GM12864 (cell line): ENCODE results near the gene PRKAG2.
"Not testable (repeated sequence)": the region's sequence is repeated elsewhere in the genome, so short reads cannot be mapped to it uniquely, and the experiment has no call there.

Experiments used
- DNase-seq: peaks from one replicate; pipeline ENCODE4 v3.0.0-alpha.2; 2011; ENCODE audit warnings: low read depth
- H3K4me3 ChIP-seq: 2 replicates; pipeline ENCODE4 v1.5.1; 2011; ENCODE audit warnings: mild to moderate bottlenecking, low read depth, low read length, control low read depth
- TF ChIP-seq, protein P1 (sequence below): IDR thresholded peaks from 2 replicates; pipeline ENCODE4 v1.5.1; 2011; ENCODE audit warnings: low read depth, mild to moderate bottlenecking, moderate library complexity, low read length, control low read depth, inconsistent platforms; ENCODE audit errors: missing control alignments

PRKAG2 gene

GRCh38 chr7:151843181-151843580 is 33.7 kb downstream of the PRKAG2 start:
- TF ChIP-seq, protein P1, sequence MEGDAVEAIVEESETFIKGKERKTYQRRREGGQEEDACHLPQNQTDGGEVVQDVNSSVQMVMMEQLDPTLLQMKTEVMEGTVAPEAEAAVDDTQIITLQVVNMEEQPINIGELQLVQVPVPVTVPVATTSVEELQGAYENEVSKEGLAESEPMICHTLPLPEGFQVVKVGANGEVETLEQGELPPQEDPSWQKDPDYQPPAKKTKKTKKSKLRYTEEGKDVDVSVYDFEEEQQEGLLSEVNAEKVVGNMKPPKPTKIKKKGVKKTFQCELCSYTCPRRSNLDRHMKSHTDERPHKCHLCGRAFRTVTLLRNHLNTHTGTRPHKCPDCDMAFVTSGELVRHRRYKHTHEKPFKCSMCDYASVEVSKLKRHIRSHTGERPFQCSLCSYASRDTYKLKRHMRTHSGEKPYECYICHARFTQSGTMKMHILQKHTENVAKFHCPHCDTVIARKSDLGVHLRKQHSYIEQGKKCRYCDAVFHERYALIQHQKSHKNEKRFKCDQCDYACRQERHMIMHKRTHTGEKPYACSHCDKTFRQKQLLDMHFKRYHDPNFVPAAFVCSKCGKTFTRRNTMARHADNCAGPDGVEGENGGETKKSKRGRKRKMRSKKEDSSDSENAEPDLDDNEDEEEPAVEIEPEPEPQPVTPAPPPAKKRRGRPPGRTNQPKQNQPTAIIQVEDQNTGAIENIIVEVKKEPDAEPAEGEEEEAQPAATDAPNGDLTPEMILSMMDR: no peak
- no peak overlapping the region for H3K4me3 ChIP-seq
- DNase-seq: no peak

DNA sequence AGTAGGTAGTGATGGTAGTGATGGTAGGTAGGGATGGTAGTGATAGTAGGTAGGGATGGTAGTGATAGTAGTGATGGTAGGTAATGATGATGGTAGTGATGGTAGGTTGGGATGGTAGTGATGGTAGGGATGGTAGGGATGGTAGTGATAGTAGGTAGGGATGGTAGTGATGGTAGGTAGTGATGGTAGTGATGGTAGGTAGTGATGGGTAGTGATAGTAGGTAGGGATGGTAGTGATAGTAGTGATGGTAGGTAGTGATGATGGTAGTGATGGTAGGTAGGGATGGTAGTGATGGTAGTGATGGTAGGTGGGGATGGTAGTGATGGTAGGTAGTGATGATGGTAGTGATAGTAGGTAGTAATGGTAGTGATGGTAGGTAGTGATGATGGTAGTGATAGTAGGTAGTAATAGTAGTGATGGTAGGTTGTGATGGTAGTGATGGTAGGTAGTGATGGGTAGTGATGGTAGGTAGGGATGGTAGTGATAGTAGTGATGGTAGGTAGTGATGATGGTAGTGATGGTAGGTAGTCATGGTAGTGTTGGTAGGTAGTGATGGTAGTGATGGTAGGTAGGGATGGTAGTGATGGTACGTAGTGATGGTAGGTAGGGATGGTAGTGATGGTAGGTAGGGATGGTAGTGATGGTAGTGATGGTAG is 35.4 kb downstream of the PRKAG2 start:
- not testable (repeated sequence) for DNase-seq, H3K4me3 ChIP-seq

- DNase-seq: no peak
- TF ChIP-seq, protein P1: no peak
- no peak overlapping the region for H3K4me3 ChIP-seq
Observed at GRCh38 chr7:151840088-151840910, 36.6 kb downstream of the PRKAG2 start.

- no peak for DNase-seq
- TF ChIP-seq, protein P1: no peak
- H3K4me3 ChIP-seq: no peak overlapping the region
Observed at GRCh38 chr7:151839451-151839921, 37.4 kb downstream of the PRKAG2 start.

- TF ChIP-seq, protein P1: no peak
- no peak for DNase-seq
Observed at GRCh38 chr7:151838861-151839381, 38.0 kb downstream of the PRKAG2 start.

DNA sequence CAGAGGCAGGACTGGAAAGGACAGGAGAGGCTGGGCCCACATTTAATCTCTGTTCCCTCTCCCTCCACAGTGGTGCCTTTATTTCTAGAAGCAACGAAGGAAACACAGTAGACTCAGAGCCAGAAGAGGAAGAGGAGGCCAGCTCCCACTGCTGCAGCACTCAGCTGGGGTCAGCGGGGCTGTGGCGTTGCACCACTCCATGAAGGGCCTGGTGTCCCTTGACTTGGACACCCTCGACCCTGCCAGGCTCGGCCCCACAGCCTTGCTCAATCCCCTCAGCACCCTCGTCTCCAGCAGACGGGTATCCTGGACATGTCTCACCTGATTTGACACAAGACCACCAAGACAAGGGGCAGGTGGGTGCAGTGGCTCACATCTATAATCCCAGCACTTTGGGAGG is 38.8 kb downstream of the PRKAG2 start:
- DNase-seq: no peak
- TF ChIP-seq, protein P1: no peak
- H3K4me3 ChIP-seq: no peak overlapping the region

More at GRCh38 chr7:151838861-151839381, 38.0 kb downstream of the PRKAG2 start:
- no peak overlapping the region for H3K4me3 ChIP-seq

DNA sequence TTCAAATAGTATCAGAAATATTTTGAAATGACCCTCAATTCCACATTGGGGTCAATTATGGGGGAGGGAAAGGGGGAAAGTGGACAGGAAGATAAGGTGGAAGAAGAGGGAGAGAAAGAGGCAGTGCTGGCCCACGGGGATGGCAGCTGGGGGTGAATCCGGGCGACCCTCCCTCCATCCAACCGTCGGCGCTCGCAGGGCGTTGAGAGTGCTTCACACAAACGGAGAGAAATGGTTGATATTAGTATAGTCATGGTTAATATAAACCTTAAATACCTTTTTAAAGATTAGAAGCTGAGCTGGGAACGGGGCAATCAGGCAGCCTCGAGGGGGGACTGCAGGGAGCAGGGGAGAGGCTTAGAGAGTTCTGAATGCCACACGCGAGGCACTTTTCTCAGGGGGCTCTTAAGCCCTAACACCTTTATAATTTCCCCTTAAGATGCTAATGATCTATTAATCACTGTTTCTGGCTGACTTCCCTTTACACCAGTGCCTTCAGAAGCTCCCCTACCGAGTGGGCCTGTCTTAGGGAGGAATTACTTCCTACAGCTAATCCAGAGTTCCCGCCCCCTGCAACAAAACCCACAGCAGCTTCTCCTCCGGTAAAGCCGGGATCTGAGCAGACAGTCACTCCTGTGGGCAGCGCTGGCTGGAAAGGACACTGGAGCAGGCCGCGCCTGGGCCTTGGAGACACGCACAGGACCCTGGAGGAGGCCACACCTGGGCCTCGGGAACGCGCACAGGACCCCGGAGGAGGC is 39.5 kb downstream of the PRKAG2 start:
- no peak for DNase-seq
- H3K4me3 ChIP-seq: no peak overlapping the region
- TF ChIP-seq, protein P1: no peak
